Suprapubic skin (tissue), 4 donors: ENCODE data around the gene PKIB. TPM values are rescaled to one million over a fixed set of nuclear protein-coding genes. Genes with fewer than 3 reads are reported as not detected.
"Not testable (repeated sequence)": the region's sequence is repeated elsewhere in the genome, so short reads cannot be mapped to it uniquely, and the experiment has no call there.

ENCODE experiments used
- DNase-seq, 2 donors: peaks; one replicate each; pipeline ENCODE4 v3.0.0-alpha.2; 2019; ENCODE audit warnings: low spot score in 2 of 2
- H3K27ac ChIP-seq: fragments of 200-600 bp; sonication (generic); one replicate; pipeline ENCODE4 v1.5.1; 2019
- H3K27me3 ChIP-seq: fragments of 200-600 bp; sonication (generic); one replicate; pipeline ENCODE4 v1.5.1; 2019
- H3K36me3 ChIP-seq: fragments of 200-600 bp; sonication (generic); one replicate; pipeline ENCODE4 v1.5.1; 2019
- H3K4me1 ChIP-seq: fragments of 200-600 bp; sonication (generic); one replicate; pipeline ENCODE4 v1.5.1; 2019
- H3K4me3 ChIP-seq: fragments of 200-600 bp; sonication (generic); one replicate; pipeline ENCODE4 v1.5.1; 2019; ENCODE audit warnings: mild to moderate bottlenecking
- H3K9me3 ChIP-seq: fragments of 200-600 bp; sonication (generic); one replicate; pipeline ENCODE4 v1.5.1; 2019
- EP300 ChIP-seq: sonication (generic); formaldehyde crosslinking; IDR thresholded peaks from one replicate; pipeline ENCODE4 v1.6.1; 2017; ENCODE audit warnings: antibody characterized with exemption
- POLR2A ChIP-seq, 2 donors: fragments of 450-650 bp; IDR thresholded peaks; one replicate each; pipeline ENCODE4 v1.6.1; 2017; ENCODE audit warnings: antibody characterized with exemption in 2 of 2, mild to moderate bottlenecking in 2 of 2, moderate library complexity in 2 of 2
- POLR2AphosphoS5 ChIP-seq, 3 donors: sonication (generic); formaldehyde crosslinking; IDR thresholded peaks; one replicate each; pipeline ENCODE4 v1.6.1; 2017; ENCODE audit warnings: antibody characterized with exemption in 3 of 3
- WGBS: methylation state at CpG from one replicate; pipeline ENCODE4 v1.1.5; 2018; 5-methylcytosine and 5-hydroxymethylcytosine counted together
- total RNA-seq, 4 donors: library from RNA; depleted of rRNA; stranded (reverse); fragments of >200 nt; gene quantifications; one replicate each; pipeline ENCODE4 v1.1.0, GENCODE V29; 2016
- TF ChIP-seq, protein P1 (sequence below), 2 donors: fragments of 200-600 bp in 1 of 2; fragments of 450-650 bp in 1 of 2; sonication (generic) in 1 of 2; IDR thresholded peaks; one replicate each; pipeline ENCODE4 v1.5.1; 2016 to 2019; ENCODE audit warnings: antibody characterized with exemption in 2 of 2, mild to moderate bottlenecking in 1 of 2, moderate library complexity in 1 of 2

Gene PKIB
- total RNA-seq, 4 donors from 2014 or later: 6.4 to 12.0 (median 8.2) TPM

GRCh38 chr6:122740091-122740490 lies 129.9 kb downstream of the PKIB start:
- H3K9me3 ChIP-seq: no peaks in the 10 kb centered on the region
- H3K27me3 ChIP-seq: no peaks in the 10 kb centered on the region
- no peak overlapping the region for H3K4me3 ChIP-seq
- TF ChIP-seq POLR2AphosphoS5 (IDR thresholded peaks at IDR 0.05): no peak
- TF ChIP-seq EP300: no peak
- TF ChIP-seq POLR2A (IDR thresholded peaks at IDR 0.05): no peak
- TF ChIP-seq, protein P1, sequence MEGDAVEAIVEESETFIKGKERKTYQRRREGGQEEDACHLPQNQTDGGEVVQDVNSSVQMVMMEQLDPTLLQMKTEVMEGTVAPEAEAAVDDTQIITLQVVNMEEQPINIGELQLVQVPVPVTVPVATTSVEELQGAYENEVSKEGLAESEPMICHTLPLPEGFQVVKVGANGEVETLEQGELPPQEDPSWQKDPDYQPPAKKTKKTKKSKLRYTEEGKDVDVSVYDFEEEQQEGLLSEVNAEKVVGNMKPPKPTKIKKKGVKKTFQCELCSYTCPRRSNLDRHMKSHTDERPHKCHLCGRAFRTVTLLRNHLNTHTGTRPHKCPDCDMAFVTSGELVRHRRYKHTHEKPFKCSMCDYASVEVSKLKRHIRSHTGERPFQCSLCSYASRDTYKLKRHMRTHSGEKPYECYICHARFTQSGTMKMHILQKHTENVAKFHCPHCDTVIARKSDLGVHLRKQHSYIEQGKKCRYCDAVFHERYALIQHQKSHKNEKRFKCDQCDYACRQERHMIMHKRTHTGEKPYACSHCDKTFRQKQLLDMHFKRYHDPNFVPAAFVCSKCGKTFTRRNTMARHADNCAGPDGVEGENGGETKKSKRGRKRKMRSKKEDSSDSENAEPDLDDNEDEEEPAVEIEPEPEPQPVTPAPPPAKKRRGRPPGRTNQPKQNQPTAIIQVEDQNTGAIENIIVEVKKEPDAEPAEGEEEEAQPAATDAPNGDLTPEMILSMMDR (IDR thresholded peaks at IDR 0.05): no peak
- no peaks in the 10 kb centered on the region for H3K36me3 ChIP-seq
- no peak overlapping the region for H3K27ac ChIP-seq
- peaks cover 18% of the 10 kb centered on the region for H3K4me1 ChIP-seq
- no peak for DNase-seq
- WGBS: 97% methylated on average over 2 of the region's 2 CpGs

DNA sequence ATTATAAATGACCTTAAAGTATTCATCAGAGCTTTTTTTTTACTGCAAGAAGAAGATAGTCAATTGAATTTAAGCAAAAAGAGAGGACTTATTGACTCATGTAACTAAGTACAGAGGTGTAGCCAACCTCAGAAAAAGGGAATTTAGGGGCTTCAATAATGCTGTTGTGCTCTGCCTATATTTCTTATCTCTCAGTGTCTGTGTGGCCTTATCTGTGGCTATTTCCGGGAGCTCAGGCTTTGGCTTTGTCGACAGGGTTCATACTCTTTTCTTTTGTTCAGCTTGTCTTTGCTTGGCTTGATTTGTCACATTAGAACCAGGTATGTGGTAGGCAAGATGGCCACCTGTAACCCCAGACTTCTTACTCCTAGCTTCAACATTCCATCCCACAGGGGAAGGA lies 130.7 kb downstream of the PKIB start:
- TF ChIP-seq POLR2A (IDR thresholded peaks at IDR 0.05) (no peak), EP300 (no peak), POLR2AphosphoS5 (IDR thresholded peaks at IDR 0.05) (no peak)
- TF ChIP-seq, protein P1 (IDR thresholded peaks at IDR 0.05): no peak
- Histone ChIP-seq H3K9me3 (no peaks in the 10 kb centered on the region), H3K36me3 (no peaks in the 10 kb centered on the region), H3K27me3 (no peaks in the 10 kb centered on the region), H3K4me3 (no peak overlapping the region), H3K27ac (no peak overlapping the region), H3K4me1 (peaks cover 12% of the 10 kb centered on the region)
- 95% methylated on average over 2 of the region's 2 CpGs for WGBS
- DNase-seq: no peak

- TF ChIP-seq, protein P1 (IDR thresholded peaks at IDR 0.05): peak in 1 of 2 donors; percentile 7
- not testable (repeated sequence) for H3K4me3 ChIP-seq, DNase-seq, H3K27ac ChIP-seq, H3K27me3 ChIP-seq, H3K9me3 ChIP-seq, H3K36me3 ChIP-seq, H3K4me1 ChIP-seq
- WGBS: 32% methylated on average over 7 of the region's 8 CpGs
Observed at GRCh38 chr6:122744247-122744646, 134.0 kb downstream of the PKIB start.

DNA sequence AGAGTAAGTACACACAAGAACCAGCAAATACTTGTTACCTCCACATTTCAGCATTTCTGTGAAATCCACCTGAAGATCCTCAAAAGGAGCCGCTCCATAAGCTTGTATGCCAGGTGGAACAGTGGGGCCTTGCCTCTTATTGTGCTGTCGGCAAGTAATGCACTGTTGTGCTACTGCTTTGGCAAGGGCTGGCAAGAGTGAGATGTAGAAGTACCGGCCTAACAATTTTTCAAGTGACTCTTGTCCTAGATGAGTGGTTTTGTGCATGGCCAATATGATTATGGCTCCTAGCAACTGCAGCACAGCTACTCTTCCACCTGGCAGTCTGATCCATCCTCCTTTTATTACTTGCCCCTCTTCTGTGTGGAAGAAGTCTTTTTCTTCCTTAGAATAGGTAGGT lies 134.7 kb downstream of the PKIB start:
- H3K4me1 ChIP-seq, H3K27me3 ChIP-seq, H3K4me3 ChIP-seq, DNase-seq, H3K9me3 ChIP-seq, H3K36me3 ChIP-seq, H3K27ac ChIP-seq: not testable (repeated sequence)
- WGBS: 88% methylated on average over 3 of the region's 3 CpGs

DNA sequence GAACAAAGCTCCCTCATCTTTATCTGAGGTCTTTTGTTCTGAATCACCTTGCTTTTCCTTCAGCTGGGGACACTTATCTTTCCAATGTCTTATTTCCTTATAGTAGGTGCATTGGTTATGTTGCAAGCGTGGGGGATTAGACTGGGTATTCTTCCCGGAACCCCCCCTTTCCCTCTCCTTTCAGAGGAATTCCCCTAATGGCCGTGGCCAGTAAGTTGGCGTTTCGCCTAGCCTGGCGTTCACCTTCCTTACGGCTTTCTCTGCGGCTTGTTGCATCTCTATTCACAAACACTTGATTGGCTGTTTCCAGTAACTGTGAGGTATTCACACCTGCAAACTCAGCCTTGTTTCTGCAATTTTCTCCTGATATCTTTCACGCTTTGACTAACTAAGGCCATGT lies 136.5 kb downstream of the PKIB start:
- H3K27ac ChIP-seq: no peak overlapping the region
- TF ChIP-seq EP300 (no peak), POLR2AphosphoS5 (IDR thresholded peaks at IDR 0.05) (no peak), POLR2A (IDR thresholded peaks at IDR 0.05) (no peak)
- TF ChIP-seq, protein P1 (IDR thresholded peaks at IDR 0.05): no peak

GRCh38 chr6:122747573-122747972 lies 137.4 kb downstream of the PKIB start:
- no peak overlapping the region for H3K27ac ChIP-seq
- TF ChIP-seq POLR2A (IDR thresholded peaks at IDR 0.05) (no peak), POLR2AphosphoS5 (IDR thresholded peaks at IDR 0.05) (no peak), EP300 (no peak)
- TF ChIP-seq, protein P1 (IDR thresholded peaks at IDR 0.05): no peak
- 87% methylated on average over 10 of the region's 10 CpGs for WGBS

More for the DNA sequence above, 136.5 kb downstream of the PKIB start:
- Histone ChIP-seq H3K4me1 (no peaks in the 10 kb centered on the region), H3K36me3 (no peaks in the 10 kb centered on the region), H3K27me3 (no peaks in the 10 kb centered on the region), H3K9me3 (no peaks in the 10 kb centered on the region), H3K4me3 (no peak overlapping the region)
- DNase-seq: no peak
- 93% methylated on average over 9 of the region's 9 CpGs for WGBS

GRCh38 chr6:122748945-122749344 lies 138.7 kb downstream of the PKIB start:
- H3K36me3 ChIP-seq, H3K27ac ChIP-seq, H3K4me3 ChIP-seq, H3K9me3 ChIP-seq, H3K27me3 ChIP-seq, H3K4me1 ChIP-seq, DNase-seq: not testable (repeated sequence)
- WGBS: 40% methylated on average over 5 of the region's 5 CpGs

More at GRCh38 chr6:122747573-122747972, 137.4 kb downstream of the PKIB start:
- no peaks in the 10 kb centered on the region for H3K9me3 ChIP-seq
- no peaks in the 10 kb centered on the region for H3K4me1 ChIP-seq
- H3K27me3 ChIP-seq: no peaks in the 10 kb centered on the region
- H3K36me3 ChIP-seq: no peaks in the 10 kb centered on the region
- H3K4me3 ChIP-seq: no peak overlapping the region
- no peak for DNase-seq
